ENCODE results near the gene PLCH1. TPM values are rescaled to one million over a fixed set of nuclear protein-coding genes. Genes with fewer than 3 reads are reported as not detected.

PLCH1 gene
- total and polyA plus RNA-seq, 10 of the 15 experiments (the other 5 are each of a cell fraction or from before 2014, with no cell fraction given), result 0.03 to 0.22 (median 0.04) TPM; not detected in 5

- Histone ChIP-seq H3K79me2 (ENCODE audit: control insufficient read depth, insufficient read depth, low read length) (no peaks in the 10 kb centered on the region), H4K20me1 (ENCODE audit: control insufficient read depth, insufficient read depth) (no peaks in the 10 kb centered on the region), H2AFZ (ENCODE audit: control insufficient read depth, low read depth, low read length) (no peak overlapping the region), H3K9ac (ENCODE audit: control insufficient read depth, insufficient read depth, low read length) (no peak overlapping the region), H3K27ac (ENCODE audit: control insufficient read depth, insufficient read depth) (no peak overlapping the region), H3K4me1 (ENCODE audit: control insufficient read depth, insufficient read depth, low read length) (no peaks in the 10 kb centered on the region), H3K27me3 (replicated peaks in 1 of 2; ENCODE audit: control insufficient read depth in 2 of 2, insufficient read depth in 2 of 2, low read length in 1 of 2) (no peaks in the 10 kb centered on the region; a peak in 1 of 4 replicates), H3K36me3 (ENCODE audit: control insufficient read depth in 2 of 2, insufficient read depth in 2 of 2, low read length in 1 of 2) (no peaks in the 10 kb centered on the region), H3K4me3 (no peak overlapping the region), H3K4me2 (ENCODE audit: control insufficient read depth, insufficient read depth) (no peak overlapping the region), H3K9me3 (replicated peaks; ENCODE audit: control insufficient read depth, insufficient read depth, low read length) (no peaks in the 10 kb centered on the region)
- 38% methylated on average over 2 of the region's 2 CpGs for WGBS (ENCODE audit: insufficient coverage, insufficient replicate concordance, low lambda C conversion rate, missing lambda C conversion rate)
- in situ Hi-C loops (cut with MboI) (no loop called here), intact Hi-C loops (cut with micrococcal nuclease; ENCODE audit: unreplicated experiment) (no loop called here)
- ChIA-PET CTCF (no interaction called here), POLR2A (no interaction called here), SMC1A (ENCODE audit: uncharacterized antibody, unreplicated experiment) (interaction anchor here (1.1 kb wide), 1 partner anchor 133 kb away, joined by 3 read pairs; no protein-coding TSS in a partner anchor), RAD21 (ENCODE audit: unreplicated experiment) (no interaction called here)
- BruUV-seq (replicated peaks), result no TSS peak
- FAIRE-seq, result no peak
- no peak for TF ChIP-seq BHLHE40 (IDR thresholded peaks at IDR 0.05; ENCODE audit: borderline replicate concordance in 1 of 2, low read depth in 2 of 2, low read length in 1 of 2)
- TF ChIP-seq RFX5 (IDR thresholded peaks at IDR 0.05; ENCODE audit: low read depth, low read length), result no peak
- TF ChIP-seq, protein P1, sequence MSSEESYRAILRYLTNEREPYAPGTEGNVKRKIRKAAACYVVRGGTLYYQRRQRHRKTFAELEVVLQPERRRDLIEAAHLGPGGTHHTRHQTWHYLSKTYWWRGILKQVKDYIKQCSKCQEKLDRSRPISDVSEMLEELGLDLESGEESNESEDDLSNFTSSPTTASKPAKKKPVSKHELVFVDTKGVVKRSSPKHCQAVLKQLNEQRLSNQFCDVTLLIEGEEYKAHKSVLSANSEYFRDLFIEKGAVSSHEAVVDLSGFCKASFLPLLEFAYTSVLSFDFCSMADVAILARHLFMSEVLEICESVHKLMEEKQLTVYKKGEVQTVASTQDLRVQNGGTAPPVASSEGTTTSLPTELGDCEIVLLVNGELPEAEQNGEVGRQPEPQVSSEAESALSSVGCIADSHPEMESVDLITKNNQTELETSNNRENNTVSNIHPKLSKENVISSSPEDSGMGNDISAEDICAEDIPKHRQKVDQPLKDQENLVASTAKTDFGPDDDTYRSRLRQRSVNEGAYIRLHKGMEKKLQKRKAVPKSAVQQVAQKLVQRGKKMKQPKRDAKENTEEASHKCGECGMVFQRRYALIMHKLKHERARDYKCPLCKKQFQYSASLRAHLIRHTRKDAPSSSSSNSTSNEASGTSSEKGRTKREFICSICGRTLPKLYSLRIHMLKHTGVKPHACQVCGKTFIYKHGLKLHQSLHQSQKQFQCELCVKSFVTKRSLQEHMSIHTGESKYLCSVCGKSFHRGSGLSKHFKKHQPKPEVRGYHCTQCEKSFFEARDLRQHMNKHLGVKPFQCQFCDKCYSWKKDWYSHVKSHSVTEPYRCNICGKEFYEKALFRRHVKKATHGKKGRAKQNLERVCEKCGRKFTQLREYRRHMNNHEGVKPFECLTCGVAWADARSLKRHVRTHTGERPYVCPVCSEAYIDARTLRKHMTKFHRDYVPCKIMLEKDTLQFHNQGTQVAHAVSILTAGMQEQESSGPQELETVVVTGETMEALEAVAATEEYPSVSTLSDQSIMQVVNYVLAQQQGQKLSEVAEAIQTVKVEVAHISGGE (CRISPR knock-in tag; IDR thresholded peaks at IDR 0.05), result no peak
- TF ChIP-seq KAT2A (conservative IDR thresholded peaks at IDR 0.05; ENCODE audit: control insufficient read depth, low read depth, low read length), result no peak
- TF ChIP-seq HCFC1 (IDR thresholded peaks at IDR 0.05; ENCODE audit: low read length), result no peak
- no peak for TF ChIP-seq IKZF1 (conservative IDR thresholded peaks at IDR 0.05)
- TF ChIP-seq RAD51 (IDR thresholded peaks at IDR 0.05), result no peak
- TF ChIP-seq RB1 (IDR thresholded peaks at IDR 0.05; ENCODE audit: borderline replicate concordance), result no peak
- TF ChIP-seq PRDM15 (CRISPR knock-in tag; IDR thresholded peaks at IDR 0.05), result no peak
- TF ChIP-seq NR2C1 (IDR thresholded peaks at IDR 0.05), result no peak
- DNase-seq (ENCODE audit: low read depth, low spot score), result no peak
- ATAC-seq, result no peak
These were observed 159.5 kb downstream of the PLCH1 start for GRCh38 chr3:155585384-155585783.
